Endothelial cell (in vitro differentiated cells): ENCODE data around the gene CXCL6. TPM values are rescaled to one million over a fixed set of nuclear protein-coding genes. Genes with fewer than 3 reads are reported as not detected.

ENCODE experiments used
- DNase-seq: peaks from one replicate; pipeline ENCODE4 v3.0.0; 2021; ENCODE audit warnings: low spot score
- H3K27ac Mint-ChIP-seq: one replicate; pipeline ENCODE4 v1.8.0; 2021; ENCODE audit warnings: mixed read lengths, inconsistent platforms; ENCODE audit not compliant: unreplicated experiment
- H3K27me3 Mint-ChIP-seq: one replicate; pipeline ENCODE4 v1.8.0; 2021; ENCODE audit warnings: mild to moderate bottlenecking, moderate library complexity, mixed read lengths, inconsistent platforms; ENCODE audit not compliant: unreplicated experiment
- H3K36me3 Mint-ChIP-seq: one replicate; pipeline ENCODE4 v1.8.0; 2021; ENCODE audit warnings: mild to moderate bottlenecking, low read depth, mixed read lengths, inconsistent platforms; ENCODE audit not compliant: unreplicated experiment
- H3K4me1 Mint-ChIP-seq: one replicate; pipeline ENCODE4 v1.8.0; 2021; ENCODE audit warnings: mild to moderate bottlenecking, mixed read lengths, inconsistent platforms; ENCODE audit not compliant: unreplicated experiment
- H3K4me3 Mint-ChIP-seq: one replicate; pipeline ENCODE4 v1.8.0; 2021; ENCODE audit warnings: mild to moderate bottlenecking, mixed read lengths, inconsistent platforms; ENCODE audit not compliant: unreplicated experiment
- H3K9me3 Mint-ChIP-seq: one replicate; pipeline ENCODE4 v1.8.0; 2021; ENCODE audit warnings: mixed read lengths, inconsistent platforms; ENCODE audit not compliant: unreplicated experiment
- long read RNA-seq: library from polyadenylated mRNA; unstranded; transcript quantifications from one replicate; pipeline ENCODE4 v2.0.0, GENCODE V29; 2020; ENCODE audit not compliant: unreplicated experiment
- total RNA-seq: library from RNA; stranded (reverse); fragmentation: NEBNext Ultra II Directional; extraction: Animal tissue kit (Norgen Biotek cat#: 25700); gene quantifications from one replicate; pipeline ENCODE4 v1.2.1, GENCODE V29; 2021; ENCODE audit not compliant: unreplicated experiment
- TF ChIP-seq, protein P1 (sequence below): fragments of 200-600 bp; sonication (generic); IDR thresholded peaks from one replicate; pipeline ENCODE4 v1.5.0; 2021; ENCODE audit warnings: antibody characterized with exemption; ENCODE audit not compliant: unreplicated experiment

CXCL6 gene
- 0.15 TPM for total RNA-seq
- long read RNA-seq = 0 reads

DNA sequence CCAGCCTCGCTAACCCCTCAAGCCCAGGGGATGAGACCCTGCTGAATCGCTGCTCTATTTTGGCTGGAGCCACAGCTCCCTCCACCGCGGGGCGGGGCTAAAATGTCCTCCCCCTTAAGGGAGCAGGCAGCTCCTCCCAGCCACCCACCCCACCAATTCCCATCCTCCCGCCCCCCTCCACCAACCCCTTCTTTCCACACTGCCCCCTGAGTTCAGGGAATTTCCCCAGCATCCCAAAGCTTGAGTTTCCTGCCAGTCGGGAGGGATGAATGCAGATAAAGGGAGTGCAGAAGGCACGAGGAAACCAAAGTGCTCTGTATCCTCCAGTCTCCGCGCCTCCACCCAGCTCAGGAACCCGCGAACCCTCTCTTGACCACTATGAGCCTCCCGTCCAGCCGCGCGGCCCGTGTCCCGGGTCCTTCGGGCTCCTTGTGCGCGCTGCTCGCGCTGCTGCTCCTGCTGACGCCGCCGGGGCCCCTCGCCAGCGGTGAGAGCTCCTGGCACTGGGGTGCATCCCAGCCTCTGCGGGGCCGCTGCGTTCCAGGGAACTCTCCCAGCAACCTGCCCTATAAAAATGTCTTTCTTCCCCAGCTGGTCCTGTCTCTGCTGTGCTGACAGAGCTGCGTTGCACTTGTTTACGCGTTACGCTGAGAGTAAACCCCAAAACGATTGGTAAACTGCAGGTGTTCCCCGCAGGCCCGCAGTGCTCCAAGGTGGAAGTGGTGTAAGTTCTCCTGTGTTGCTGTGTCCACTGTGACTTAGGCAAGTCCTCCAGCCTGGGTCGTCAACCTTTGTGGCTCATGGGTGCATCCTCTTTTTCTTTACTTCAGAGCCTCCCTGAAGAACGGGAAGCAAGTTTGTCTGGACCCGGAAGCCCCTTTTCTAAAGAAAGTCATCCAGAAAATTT lies at the start of gene CXCL6:
Gene CXCL6, plus strand, starts transcription at position 306 of the 907 bp plus-strand sequence. Its CDS starts 73 bp downstream, at position 379.
- DNase-seq = peak; percentile 39
- Mint-ChIP-seq H3K27ac (no peak within 1 kb of the TSS), H3K4me3 (peak within 1 kb of the TSS; percentile 86), H3K36me3 (no peaks in the 10 kb centered on the region), H3K9me3 (no peaks in the 10 kb centered on the region), H3K27me3 (no peaks in the 10 kb centered on the region), H3K4me1 (peaks cover 3% of the 10 kb centered on the region)
- TF ChIP-seq, protein P1, sequence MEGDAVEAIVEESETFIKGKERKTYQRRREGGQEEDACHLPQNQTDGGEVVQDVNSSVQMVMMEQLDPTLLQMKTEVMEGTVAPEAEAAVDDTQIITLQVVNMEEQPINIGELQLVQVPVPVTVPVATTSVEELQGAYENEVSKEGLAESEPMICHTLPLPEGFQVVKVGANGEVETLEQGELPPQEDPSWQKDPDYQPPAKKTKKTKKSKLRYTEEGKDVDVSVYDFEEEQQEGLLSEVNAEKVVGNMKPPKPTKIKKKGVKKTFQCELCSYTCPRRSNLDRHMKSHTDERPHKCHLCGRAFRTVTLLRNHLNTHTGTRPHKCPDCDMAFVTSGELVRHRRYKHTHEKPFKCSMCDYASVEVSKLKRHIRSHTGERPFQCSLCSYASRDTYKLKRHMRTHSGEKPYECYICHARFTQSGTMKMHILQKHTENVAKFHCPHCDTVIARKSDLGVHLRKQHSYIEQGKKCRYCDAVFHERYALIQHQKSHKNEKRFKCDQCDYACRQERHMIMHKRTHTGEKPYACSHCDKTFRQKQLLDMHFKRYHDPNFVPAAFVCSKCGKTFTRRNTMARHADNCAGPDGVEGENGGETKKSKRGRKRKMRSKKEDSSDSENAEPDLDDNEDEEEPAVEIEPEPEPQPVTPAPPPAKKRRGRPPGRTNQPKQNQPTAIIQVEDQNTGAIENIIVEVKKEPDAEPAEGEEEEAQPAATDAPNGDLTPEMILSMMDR = no peak

DNA sequence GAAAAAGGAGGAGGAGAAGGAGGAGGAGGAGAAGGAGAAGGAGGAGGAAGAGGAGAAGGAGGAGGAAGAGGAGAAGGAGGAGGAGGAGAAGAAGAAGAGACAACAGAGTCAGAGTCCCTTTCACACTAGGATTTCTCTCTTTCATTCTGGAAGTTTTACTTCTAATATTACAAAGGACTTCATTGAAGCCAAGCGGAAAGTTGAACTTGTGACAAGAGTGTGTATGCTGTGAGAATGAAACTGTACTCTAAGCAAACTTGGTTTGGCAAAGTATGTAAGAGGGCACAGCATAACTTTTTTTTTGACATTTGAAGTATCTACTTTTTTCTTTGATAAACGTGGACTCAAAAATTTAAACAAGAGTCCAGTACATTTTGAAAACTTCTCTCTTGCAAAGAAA lies 48.1 kb upstream of the CXCL6 start:
- no peaks in the 10 kb centered on the region for H3K36me3 Mint-ChIP-seq
- no peak overlapping the region for H3K27ac Mint-ChIP-seq
- no peak overlapping the region for H3K4me3 Mint-ChIP-seq
- DNase-seq = no peak
- no peaks in the 10 kb centered on the region for H3K9me3 Mint-ChIP-seq
- no peaks in the 10 kb centered on the region for H3K27me3 Mint-ChIP-seq
- TF ChIP-seq, protein P1 = no peak
- H3K4me1 Mint-ChIP-seq = no peaks in the 10 kb centered on the region

DNA sequence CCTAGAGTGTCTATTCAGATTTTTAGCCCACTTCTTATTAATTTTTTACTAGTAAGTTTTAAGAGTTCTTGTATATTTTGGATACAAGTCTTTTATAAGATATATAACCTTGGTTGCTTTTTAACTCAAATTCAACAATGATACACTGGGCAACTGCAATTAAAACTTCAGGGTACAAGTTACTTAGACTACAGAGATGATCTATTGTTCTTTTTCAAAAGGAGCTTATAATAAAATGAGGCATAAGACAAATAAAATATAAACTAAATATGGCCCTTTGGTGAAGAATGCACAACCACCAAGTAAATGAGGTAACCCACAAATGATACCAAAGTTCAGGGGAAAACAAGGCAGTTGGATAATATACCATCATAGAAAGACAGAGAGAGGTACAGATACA lies 37.6 kb upstream of the CXCL6 start:
- H3K36me3 Mint-ChIP-seq = no peaks in the 10 kb centered on the region
- TF ChIP-seq, protein P1 = no peak
- peaks cover 2% of the 10 kb centered on the region for H3K4me1 Mint-ChIP-seq
- no peak for DNase-seq
- no peak overlapping the region for H3K27ac Mint-ChIP-seq
- no peak overlapping the region for H3K4me3 Mint-ChIP-seq
- no peaks in the 10 kb centered on the region for H3K9me3 Mint-ChIP-seq
- no peaks in the 10 kb centered on the region for H3K27me3 Mint-ChIP-seq

DNA sequence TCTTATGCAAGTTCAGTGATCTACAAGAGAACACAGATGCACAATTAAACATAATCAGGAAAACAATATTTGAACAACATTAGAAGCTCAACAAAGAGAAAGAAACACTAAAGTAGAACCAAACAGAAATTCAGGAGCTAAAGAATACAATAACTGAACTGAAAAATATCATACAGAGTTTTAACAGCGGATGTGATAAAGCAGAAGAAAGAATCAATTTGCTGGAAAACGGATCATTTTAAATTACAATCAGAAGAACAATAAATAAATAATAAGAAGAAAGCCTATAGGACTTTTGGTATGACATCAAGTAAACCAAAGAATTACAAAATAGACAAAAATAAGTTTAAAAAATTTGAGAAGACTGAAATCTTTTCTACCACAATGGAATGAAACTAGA lies 36.3 kb upstream of the CXCL6 start:
- no peaks in the 10 kb centered on the region for H3K36me3 Mint-ChIP-seq
- H3K27ac Mint-ChIP-seq = no peak overlapping the region
- H3K27me3 Mint-ChIP-seq = no peaks in the 10 kb centered on the region
- H3K4me3 Mint-ChIP-seq = no peak overlapping the region
- peaks cover 2% of the 10 kb centered on the region for H3K4me1 Mint-ChIP-seq
- DNase-seq = no peak
- no peaks in the 10 kb centered on the region for H3K9me3 Mint-ChIP-seq
- TF ChIP-seq, protein P1 = no peak

DNA sequence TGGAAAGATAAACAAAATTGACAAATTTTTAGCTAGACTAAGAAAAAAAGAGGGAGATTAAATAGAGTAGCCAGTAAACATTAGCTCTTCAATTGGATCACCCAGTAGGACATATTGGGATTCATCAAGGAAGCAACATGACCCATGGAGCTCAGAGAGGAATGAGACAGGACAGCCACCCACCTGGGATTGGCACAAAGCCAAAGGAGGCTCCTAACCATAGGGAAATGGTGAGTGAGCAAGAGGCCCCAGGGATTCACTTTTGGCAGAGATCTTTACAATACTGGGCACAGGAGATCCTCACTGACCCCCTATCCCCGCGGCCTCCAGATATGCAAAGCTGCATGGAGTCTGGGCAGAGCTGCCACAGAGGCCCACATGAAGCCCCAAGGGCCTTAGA lies 34.8 kb upstream of the CXCL6 start:
- no peaks in the 10 kb centered on the region for H3K9me3 Mint-ChIP-seq
- no peak overlapping the region for H3K27ac Mint-ChIP-seq
- H3K4me3 Mint-ChIP-seq = no peak overlapping the region
- TF ChIP-seq, protein P1 = no peak
- DNase-seq = no peak
- H3K27me3 Mint-ChIP-seq = no peaks in the 10 kb centered on the region
- H3K36me3 Mint-ChIP-seq = no peaks in the 10 kb centered on the region
- peaks cover 2% of the 10 kb centered on the region for H3K4me1 Mint-ChIP-seq
